GM04503 (cell line): ENCODE data around the gene GPR142.

Experiments used
- DNase-seq: peaks from one replicate; pipeline ENCODE4 v3.0.0-alpha.2; 2012; ENCODE audit warnings: low read depth

GPR142 gene

GRCh38 chr17:74369665-74370490 lies 2.6 kb downstream of the GPR142 start:
- DNase-seq: no peak

- no peak for DNase-seq
Measured at GRCh38 chr17:74371653-74372147, 4.4 kb downstream of the GPR142 start.

- DNase-seq: no peak
Measured at GRCh38 chr17:74372426-74372825, 5.1 kb downstream of the GPR142 start.

- no peak for DNase-seq
Measured at GRCh38 chr17:74373838-74374606, 6.7 kb downstream of the GPR142 start.

- no peak for DNase-seq
Measured at GRCh38 chr17:74374858-74375257, 7.6 kb downstream of the GPR142 start.

- no peak for DNase-seq
Measured at GRCh38 chr17:74379495-74380085, 12.3 kb downstream of the GPR142 start.

GRCh38 chr17:74380086-74380958 lies 13.0 kb downstream of the GPR142 start:
- no peak for DNase-seq

- DNase-seq: no peak
Measured at GRCh38 chr17:74380959-74381808, 13.9 kb downstream of the GPR142 start.

- no peak for DNase-seq
Measured at GRCh38 chr17:74383141-74383540, 15.8 kb downstream of the GPR142 start.

GRCh38 chr17:74385201-74385600 lies 17.9 kb downstream of the GPR142 start:
- DNase-seq: no peak

- DNase-seq: no peak
Measured at GRCh38 chr17:74386386-74386785, 19.1 kb downstream of the GPR142 start.

- DNase-seq: no peak
Measured at GRCh38 chr17:74387365-74388218, 20.3 kb downstream of the GPR142 start.

- DNase-seq: no peak
Measured at GRCh38 chr17:74389084-74389753, 21.9 kb downstream of the GPR142 start.

- no peak for DNase-seq
Measured at GRCh38 chr17:74389937-74390679, 22.8 kb downstream of the GPR142 start.

- DNase-seq: no peak
Measured at GRCh38 chr17:74390680-74391653, 23.7 kb downstream of the GPR142 start.

- DNase-seq: no peak
Measured at GRCh38 chr17:74391771-74392170, 24.5 kb downstream of the GPR142 start.

GRCh38 chr17:74392848-74393247 lies 25.5 kb downstream of the GPR142 start:
- no peak for DNase-seq
